ENCODE results near the gene COA8. TPM values are rescaled to one million over a fixed set of nuclear protein-coding genes. Genes with fewer than 3 reads are reported as not detected.

Gene COA8
- polyA plus RNA-seq, 1 donor from 2014 or later = 169 TPM

- Histone ChIP-seq H3K36me3 (ENCODE audit: insufficient read depth, low read length) (peaks cover 7% of the 10 kb centered on the region), H3K79me2 (replicated peaks; ENCODE audit: insufficient read depth, low read length) (peaks cover 16% of the 10 kb centered on the region), H3K4me2 (ENCODE audit: low read length) (no peak overlapping the region), H3K27me3 (ENCODE audit: insufficient read depth, low read depth, low read length) (no peaks in the 10 kb centered on the region), H3K9me3 (ENCODE audit: low read length) (no peaks in the 10 kb centered on the region), H3K9me2 (ENCODE audit: insufficient read depth, low read length) (no peaks in the 10 kb centered on the region), H3K9ac (ENCODE audit: low read length) (peak overlapping the region; percentile 97), H3F3A (ENCODE audit: insufficient read depth, low read length, poor library complexity, severe bottlenecking) (no peaks in the 10 kb centered on the region), H3K4me3 (ENCODE audit: low read length) (peak overlapping the region; percentile 91), H4K20me1 (ENCODE audit: insufficient read depth) (peaks cover 19% of the 10 kb centered on the region), H3K27ac (ENCODE audit: low read length) (peak overlapping the region; percentile 90), H2AFZ (ENCODE audit: low read depth, low read length) (no peak overlapping the region)
- TF ChIP-seq EZH2 (IDR thresholded peaks at IDR 0.05; ENCODE audit: borderline replicate concordance, insufficient read depth, low read length, poor library complexity, severe bottlenecking) (no peak), MXI1 (conservative IDR thresholded peaks at IDR 0.05; ENCODE audit: poor library complexity, severe bottlenecking) (peak; percentile 3), SMC3 (conservative IDR thresholded peaks at IDR 0.05; ENCODE audit: poor library complexity) (no peak), POLR2AphosphoS5 (IDR thresholded peaks at IDR 0.05) (peak; percentile 18), CTCF (IDR thresholded peaks at IDR 0.05; ENCODE audit: poor library complexity, severe bottlenecking) (no peak), TAF1 (IDR thresholded peaks at IDR 0.05; ENCODE audit: low read depth) (no peak), RAD21 (conservative IDR thresholded peaks at IDR 0.05) (no peak), EP300 (conservative IDR thresholded peaks at IDR 0.05; ENCODE audit: poor library complexity, severe bottlenecking) (no peak)
Observed at GRCh38 chr14:103521438-103521950, 41.3 kb upstream of the COA8 start.

GRCh38 chr14:103521951-103522563, 40.7 kb upstream of the COA8 start:
- Histone ChIP-seq H3K4me3 (ENCODE audit: low read length) (peak overlapping the region; percentile 91), H3K9me2 (ENCODE audit: insufficient read depth, low read length) (no peaks in the 10 kb centered on the region), H3K9ac (ENCODE audit: low read length) (peak overlapping the region; percentile 97), H3K27me3 (ENCODE audit: insufficient read depth, low read depth, low read length) (no peaks in the 10 kb centered on the region), H3K9me3 (ENCODE audit: low read length) (no peaks in the 10 kb centered on the region), H2AFZ (ENCODE audit: low read depth, low read length) (no peak overlapping the region), H3K27ac (ENCODE audit: low read length) (peak overlapping the region; percentile 90), H3K79me2 (replicated peaks; ENCODE audit: insufficient read depth, low read length) (peaks cover 16% of the 10 kb centered on the region), H3K4me2 (ENCODE audit: low read length) (no peak overlapping the region), H3K36me3 (ENCODE audit: insufficient read depth, low read length) (peaks cover 7% of the 10 kb centered on the region), H4K20me1 (ENCODE audit: insufficient read depth) (peaks cover 19% of the 10 kb centered on the region), H3F3A (ENCODE audit: insufficient read depth, low read length, poor library complexity, severe bottlenecking) (no peaks in the 10 kb centered on the region)
- no peak for TF ChIP-seq RAD21 (conservative IDR thresholded peaks at IDR 0.05)
- TF ChIP-seq CTCF (IDR thresholded peaks at IDR 0.05; ENCODE audit: poor library complexity, severe bottlenecking) = no peak
- peak; percentile 32 for TF ChIP-seq TAF1 (IDR thresholded peaks at IDR 0.05; ENCODE audit: low read depth)
- TF ChIP-seq MXI1 (conservative IDR thresholded peaks at IDR 0.05; ENCODE audit: poor library complexity, severe bottlenecking) = peak; percentile 81
- no peak for TF ChIP-seq EZH2 (IDR thresholded peaks at IDR 0.05; ENCODE audit: borderline replicate concordance, insufficient read depth, low read length, poor library complexity, severe bottlenecking)
- TF ChIP-seq EP300 (conservative IDR thresholded peaks at IDR 0.05; ENCODE audit: poor library complexity, severe bottlenecking) = peak; percentile 20
- peak; percentile 52 for TF ChIP-seq REST (IDR thresholded peaks at IDR 0.05; ENCODE audit: borderline replicate concordance)
- peak; percentile 78 for TF ChIP-seq POLR2AphosphoS5 (IDR thresholded peaks at IDR 0.05)
